ENCODE data around the gene SLC9A2. TPM values are rescaled to one million over a fixed set of nuclear protein-coding genes. Genes with fewer than 3 reads are reported as not detected.

SLC9A2 gene, protein sequence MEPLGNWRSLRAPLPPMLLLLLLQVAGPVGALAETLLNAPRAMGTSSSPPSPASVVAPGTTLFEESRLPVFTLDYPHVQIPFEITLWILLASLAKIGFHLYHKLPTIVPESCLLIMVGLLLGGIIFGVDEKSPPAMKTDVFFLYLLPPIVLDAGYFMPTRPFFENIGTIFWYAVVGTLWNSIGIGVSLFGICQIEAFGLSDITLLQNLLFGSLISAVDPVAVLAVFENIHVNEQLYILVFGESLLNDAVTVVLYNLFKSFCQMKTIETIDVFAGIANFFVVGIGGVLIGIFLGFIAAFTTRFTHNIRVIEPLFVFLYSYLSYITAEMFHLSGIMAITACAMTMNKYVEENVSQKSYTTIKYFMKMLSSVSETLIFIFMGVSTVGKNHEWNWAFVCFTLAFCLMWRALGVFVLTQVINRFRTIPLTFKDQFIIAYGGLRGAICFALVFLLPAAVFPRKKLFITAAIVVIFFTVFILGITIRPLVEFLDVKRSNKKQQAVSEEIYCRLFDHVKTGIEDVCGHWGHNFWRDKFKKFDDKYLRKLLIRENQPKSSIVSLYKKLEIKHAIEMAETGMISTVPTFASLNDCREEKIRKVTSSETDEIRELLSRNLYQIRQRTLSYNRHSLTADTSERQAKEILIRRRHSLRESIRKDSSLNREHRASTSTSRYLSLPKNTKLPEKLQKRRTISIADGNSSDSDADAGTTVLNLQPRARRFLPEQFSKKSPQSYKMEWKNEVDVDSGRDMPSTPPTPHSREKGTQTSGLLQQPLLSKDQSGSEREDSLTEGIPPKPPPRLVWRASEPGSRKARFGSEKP
- total RNA-seq, result not detected

DNA sequence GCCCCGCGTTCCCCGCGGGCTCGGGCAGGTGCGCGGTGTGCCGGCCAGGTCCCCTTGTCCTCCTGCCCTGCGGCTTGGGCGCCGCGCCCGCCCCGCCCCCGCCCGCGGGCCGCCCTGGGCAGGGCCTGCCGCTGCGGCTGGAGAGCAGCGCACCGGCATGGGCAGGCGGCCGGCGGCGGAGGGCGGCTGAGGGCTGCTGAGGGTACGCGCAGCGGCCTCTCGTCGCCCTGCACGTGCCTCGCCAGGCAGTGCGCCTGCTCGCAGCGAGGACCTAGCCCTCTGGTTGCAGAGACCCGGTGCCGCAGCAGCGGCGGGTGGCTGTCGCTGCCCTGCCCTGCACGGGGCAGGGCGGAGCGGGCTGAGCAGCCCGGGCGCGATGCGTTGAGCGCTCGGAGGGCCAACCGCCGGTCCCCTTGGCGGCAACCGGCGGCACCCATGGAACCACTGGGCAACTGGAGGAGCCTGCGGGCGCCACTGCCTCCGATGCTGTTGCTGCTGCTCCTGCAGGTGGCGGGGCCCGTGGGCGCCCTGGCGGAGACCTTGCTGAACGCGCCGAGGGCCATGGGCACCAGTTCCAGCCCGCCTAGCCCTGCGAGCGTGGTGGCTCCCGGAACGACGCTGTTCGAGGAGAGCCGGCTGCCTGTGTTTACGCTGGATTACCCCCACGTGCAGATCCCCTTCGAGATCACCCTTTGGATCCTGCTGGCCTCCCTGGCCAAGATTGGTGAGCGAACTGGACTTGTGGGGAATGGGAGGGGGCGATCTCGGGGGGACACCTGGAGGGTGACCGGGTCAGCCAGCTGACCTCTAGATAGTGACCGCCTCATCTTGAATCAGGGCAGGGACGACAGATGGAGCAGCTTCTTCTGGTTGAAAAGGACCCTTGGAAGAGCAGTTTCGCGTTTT lies at the start of gene SLC9A2:
SLC9A2 (plus strand) TSS at position 140 of the 906 bp plus-strand sequence; CDS start at position 436, 296 bp downstream.
- no peaks in the 10 kb centered on the region for H3K9me3 Mint-ChIP-seq
- DNase-seq (peak; percentile 48), ATAC-seq (ENCODE audit: low read depth) (peak; percentile 43)
- peak within 1 kb of the TSS; percentile 75 for H3K4me3 Mint-ChIP-seq
- no peak within 1 kb of the TSS for H3K27ac Mint-ChIP-seq
- no peaks in the 10 kb centered on the region for H3K36me3 Mint-ChIP-seq
- POLR2A ChIA-PET, result no interaction called here
- H3K4me1 Mint-ChIP-seq, result peaks cover 8% of the 10 kb centered on the region
- peaks cover 76% of the 10 kb centered on the region for H3K27me3 Mint-ChIP-seq

GRCh38 chr2:102575888-102576287 lies 43.5 kb upstream of the SLC9A2 start:
- no peak for DNase-seq
- peaks cover 6% of the 10 kb centered on the region for H3K9me3 Mint-ChIP-seq
- H3K4me3 Mint-ChIP-seq, result no peak overlapping the region
- no peak for ATAC-seq (ENCODE audit: low read depth)
- peaks cover 33% of the 10 kb centered on the region for H3K27me3 Mint-ChIP-seq
- H3K4me1 Mint-ChIP-seq, result no peaks in the 10 kb centered on the region
- peaks cover 2% of the 10 kb centered on the region for H3K36me3 Mint-ChIP-seq
- no peak overlapping the region for H3K27ac Mint-ChIP-seq
- POLR2A ChIA-PET, result no interaction called here

GRCh38 chr2:102578376-102578775 lies 41.0 kb upstream of the SLC9A2 start:
- no peak for DNase-seq
- H3K27me3 Mint-ChIP-seq, result peaks cover 31% of the 10 kb centered on the region
- H3K4me1 Mint-ChIP-seq, result peaks cover 6% of the 10 kb centered on the region
- ATAC-seq (ENCODE audit: low read depth), result no peak
- peaks cover 11% of the 10 kb centered on the region for H3K36me3 Mint-ChIP-seq
- no peak overlapping the region for H3K27ac Mint-ChIP-seq
- H3K4me3 Mint-ChIP-seq, result no peak overlapping the region
- POLR2A ChIA-PET, result no interaction called here
- H3K9me3 Mint-ChIP-seq, result peaks cover 8% of the 10 kb centered on the region

- no peak for DNase-seq
- Mint-ChIP-seq H3K36me3 (peaks cover 14% of the 10 kb centered on the region), H3K4me3 (peak overlapping the region; percentile 58), H3K4me1 (peaks cover 6% of the 10 kb centered on the region), H3K27me3 (peaks cover 9% of the 10 kb centered on the region), H3K27ac (no peak overlapping the region), H3K9me3 (peaks cover 8% of the 10 kb centered on the region)
- POLR2A ChIA-PET, result interaction anchor here (0.6 kb wide), 1 partner anchor 45 kb away, joined by 3 read pairs; no protein-coding TSS in a partner anchor
- ATAC-seq (ENCODE audit: low read depth), result no peak
These were observed 37.4 kb upstream of the SLC9A2 start for GRCh38 chr2:102581911-102582310.

DNA sequence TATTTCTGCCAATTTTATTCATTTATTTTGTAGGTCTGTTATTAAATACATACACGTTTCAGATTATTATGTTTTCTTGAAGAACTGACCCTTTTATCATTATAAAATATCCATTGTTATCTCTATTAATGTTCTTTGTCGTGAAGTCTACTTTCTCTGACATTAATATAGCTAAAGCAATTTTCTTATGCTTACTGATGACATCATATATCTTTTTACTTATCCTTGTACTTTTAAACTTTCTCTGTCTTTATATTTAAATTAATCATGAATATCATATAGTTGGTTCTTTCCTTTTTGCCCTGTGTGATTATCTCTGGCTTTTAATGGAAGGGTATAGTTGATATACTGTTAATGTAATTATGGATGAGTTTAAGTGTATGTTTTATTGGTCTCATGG lies 36.5 kb upstream of the SLC9A2 start:
- no peak overlapping the region for H3K27ac Mint-ChIP-seq
- H3K27me3 Mint-ChIP-seq, result peaks cover 3% of the 10 kb centered on the region
- ATAC-seq (ENCODE audit: low read depth), result no peak
- no peak overlapping the region for H3K4me3 Mint-ChIP-seq
- DNase-seq, result no peak
- peaks cover 14% of the 10 kb centered on the region for H3K36me3 Mint-ChIP-seq
- POLR2A ChIA-PET, result no interaction called here
- H3K9me3 Mint-ChIP-seq, result peaks cover 8% of the 10 kb centered on the region
- peaks cover 6% of the 10 kb centered on the region for H3K4me1 Mint-ChIP-seq

- Mint-ChIP-seq H3K4me3 (no peak overlapping the region), H3K27ac (no peak overlapping the region), H3K27me3 (peaks cover 3% of the 10 kb centered on the region), H3K36me3 (peaks cover 12% of the 10 kb centered on the region), H3K4me1 (peaks cover 6% of the 10 kb centered on the region), H3K9me3 (peaks cover 3% of the 10 kb centered on the region)
- POLR2A ChIA-PET, result no interaction called here
- no peak for ATAC-seq (ENCODE audit: low read depth)
- no peak for DNase-seq
These were observed 33.4 kb upstream of the SLC9A2 start for GRCh38 chr2:102585847-102586404.

- H3K4me1 Mint-ChIP-seq, result no peaks in the 10 kb centered on the region
- no peak overlapping the region for H3K4me3 Mint-ChIP-seq
- no peaks in the 10 kb centered on the region for H3K9me3 Mint-ChIP-seq
- DNase-seq (no peak), ATAC-seq (ENCODE audit: low read depth) (no peak)
- no peak overlapping the region for H3K27ac Mint-ChIP-seq
- peaks cover 3% of the 10 kb centered on the region for H3K27me3 Mint-ChIP-seq
- H3K36me3 Mint-ChIP-seq, result peaks cover 3% of the 10 kb centered on the region
- POLR2A ChIA-PET, result no interaction called here
These were observed 31.0 kb upstream of the SLC9A2 start for GRCh38 chr2:102588213-102588939.

- no peaks in the 10 kb centered on the region for H3K36me3 Mint-ChIP-seq
- no peaks in the 10 kb centered on the region for H3K4me1 Mint-ChIP-seq
- H3K27me3 Mint-ChIP-seq, result peaks cover 3% of the 10 kb centered on the region
- POLR2A ChIA-PET, result no interaction called here
- no peak overlapping the region for H3K4me3 Mint-ChIP-seq
- H3K27ac Mint-ChIP-seq, result no peak overlapping the region
- H3K9me3 Mint-ChIP-seq, result no peaks in the 10 kb centered on the region
- no peak for DNase-seq
- no peak for ATAC-seq (ENCODE audit: low read depth)
These were observed 29.9 kb upstream of the SLC9A2 start for GRCh38 chr2:102589444-102589843.

GRCh38 chr2:102591491-102592045 lies 27.8 kb upstream of the SLC9A2 start:
- ATAC-seq (ENCODE audit: low read depth), result no peak
- no peak overlapping the region for H3K27ac Mint-ChIP-seq
- POLR2A ChIA-PET, result no interaction called here

DNA sequence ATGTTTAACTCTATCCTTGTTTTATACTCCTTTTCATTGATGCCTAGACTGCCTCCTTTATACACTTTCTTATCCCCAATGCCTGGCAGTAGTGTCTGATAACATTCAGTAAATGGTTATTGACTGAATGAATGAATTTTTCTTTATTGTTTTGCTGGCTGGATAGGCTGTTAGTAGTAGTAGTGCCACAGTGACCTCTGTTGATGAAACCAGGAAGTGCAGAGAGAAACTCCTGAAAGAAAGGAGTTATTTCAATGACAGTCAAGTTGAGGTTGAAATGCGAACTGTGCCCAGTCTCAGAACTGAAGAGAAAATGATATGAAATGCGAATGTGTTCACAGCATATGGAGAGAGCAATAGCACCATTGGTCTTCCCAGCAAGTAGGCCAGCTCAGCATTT lies 26.8 kb upstream of the SLC9A2 start:
- Mint-ChIP-seq H3K27me3 (peaks cover 14% of the 10 kb centered on the region), H3K36me3 (no peaks in the 10 kb centered on the region), H3K27ac (no peak overlapping the region), H3K4me3 (no peak overlapping the region), H3K9me3 (no peaks in the 10 kb centered on the region), H3K4me1 (no peaks in the 10 kb centered on the region)
- POLR2A ChIA-PET, result no interaction called here
- ATAC-seq (ENCODE audit: low read depth) (no peak), DNase-seq (no peak)

More at GRCh38 chr2:102591491-102592045, 27.8 kb upstream of the SLC9A2 start:
- DNase-seq, result no peak
- Mint-ChIP-seq H3K27me3 (peaks cover 7% of the 10 kb centered on the region), H3K9me3 (no peaks in the 10 kb centered on the region), H3K36me3 (no peaks in the 10 kb centered on the region), H3K4me3 (no peak overlapping the region), H3K4me1 (no peaks in the 10 kb centered on the region)

DNA sequence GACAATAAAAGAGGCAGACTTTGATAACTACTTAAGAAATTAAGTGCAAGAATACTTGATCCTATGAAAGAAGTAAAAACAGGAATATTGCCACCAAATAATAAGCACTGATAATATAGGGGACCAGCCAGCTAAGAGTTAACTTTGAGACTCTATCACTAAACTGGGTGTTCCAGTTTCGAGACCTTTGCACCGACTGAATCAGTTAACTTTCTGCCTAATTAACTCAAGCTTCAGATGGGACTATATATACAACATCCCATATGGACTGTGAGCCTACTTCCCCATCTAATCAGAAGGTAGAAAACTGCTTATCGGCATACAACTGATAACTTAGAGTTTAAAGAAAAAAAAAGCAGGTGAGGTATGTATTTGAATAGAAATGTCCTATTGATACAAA lies 25.8 kb upstream of the SLC9A2 start:
- DNase-seq, result no peak
- no peaks in the 10 kb centered on the region for H3K36me3 Mint-ChIP-seq
- H3K27ac Mint-ChIP-seq, result no peak overlapping the region
- H3K4me3 Mint-ChIP-seq, result no peak overlapping the region
- POLR2A ChIA-PET, result no interaction called here
- no peak for ATAC-seq (ENCODE audit: low read depth)
- H3K27me3 Mint-ChIP-seq, result peaks cover 14% of the 10 kb centered on the region
- H3K4me1 Mint-ChIP-seq, result no peaks in the 10 kb centered on the region
- no peaks in the 10 kb centered on the region for H3K9me3 Mint-ChIP-seq

DNA sequence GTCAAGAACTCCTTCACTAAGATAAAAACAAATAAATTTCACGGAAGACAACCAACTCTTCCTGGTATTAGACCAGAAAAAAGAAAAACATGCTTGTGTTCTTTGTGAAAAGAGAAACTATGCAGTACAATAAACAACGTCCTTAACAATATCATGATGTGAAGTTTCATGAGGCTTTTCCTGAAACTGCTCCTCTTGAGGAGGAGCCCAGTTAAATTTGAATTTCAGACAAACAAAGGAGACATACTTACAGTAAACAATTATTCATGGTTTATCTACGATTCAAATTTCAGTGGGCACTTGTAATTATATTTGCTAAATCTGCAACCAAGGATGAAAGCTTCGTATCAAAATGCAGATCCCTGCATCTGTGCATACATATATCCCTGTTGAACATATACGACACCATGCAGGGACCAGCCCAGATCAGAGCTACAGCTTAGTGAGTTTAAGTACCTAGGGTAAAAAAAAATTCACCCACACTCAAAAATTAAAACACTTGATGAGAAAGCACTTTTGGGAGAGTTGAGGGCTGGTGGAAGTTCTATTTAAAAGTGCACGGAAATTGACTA lies 24.8 kb upstream of the SLC9A2 start:
- peaks cover 17% of the 10 kb centered on the region for H3K27me3 Mint-ChIP-seq
- POLR2A ChIA-PET, result no interaction called here
- no peak overlapping the region for H3K27ac Mint-ChIP-seq
- DNase-seq (no peak), ATAC-seq (ENCODE audit: low read depth) (no peak)
- H3K4me3 Mint-ChIP-seq, result no peak overlapping the region
- H3K9me3 Mint-ChIP-seq, result no peaks in the 10 kb centered on the region
- H3K4me1 Mint-ChIP-seq, result no peaks in the 10 kb centered on the region
- H3K36me3 Mint-ChIP-seq, result no peaks in the 10 kb centered on the region
